DOHH2 (cell line): ENCODE results near the gene BOLA3.

Experiments used
- CTCF ChIP-seq: fragments of 200-600 bp; sonication (generic); IDR thresholded peaks from one replicate; pipeline ENCODE4 v1.5.1; 2014; ENCODE audit warnings: antibody characterized with exemption, mild to moderate bottlenecking, low read depth, low read length; ENCODE audit not compliant: poor library complexity, severe bottlenecking
- EZH2phosphoT487 ChIP-seq: fragments of 200-600 bp; sonication (generic); IDR thresholded peaks from 2 replicates; pipeline ENCODE4 v1.6.1; 2017; ENCODE audit warnings: borderline replicate concordance, mild to moderate bottlenecking, antibody characterized with exemption, low read length, moderate library complexity, mixed read lengths

GRCh38 chr2:74107071-74107470 is 40.6 kb downstream of the BOLA3 start:
- TF ChIP-seq CTCF (no peak), EZH2phosphoT487 (no peak)
